HG03378 (cell line): Measurements from ENCODE around the gene CTDNEP1.

ENCODE experiments used
- ATAC-seq: cut with Tn5 transposase; IDR thresholded peaks from one replicate; pipeline ENCODE4 v1.9.1; 2021; ENCODE audit warnings: mild to moderate bottlenecking, moderate library complexity; ENCODE audit not compliant: unreplicated experiment

The CTDNEP1 gene

GRCh38 chr17:7232114-7232513 lies 19.4 kb downstream of the CTDNEP1 start:
- ATAC-seq: no peak

GRCh38 chr17:7229504-7229903 lies 22.0 kb downstream of the CTDNEP1 start:
- ATAC-seq: no peak

DNA sequence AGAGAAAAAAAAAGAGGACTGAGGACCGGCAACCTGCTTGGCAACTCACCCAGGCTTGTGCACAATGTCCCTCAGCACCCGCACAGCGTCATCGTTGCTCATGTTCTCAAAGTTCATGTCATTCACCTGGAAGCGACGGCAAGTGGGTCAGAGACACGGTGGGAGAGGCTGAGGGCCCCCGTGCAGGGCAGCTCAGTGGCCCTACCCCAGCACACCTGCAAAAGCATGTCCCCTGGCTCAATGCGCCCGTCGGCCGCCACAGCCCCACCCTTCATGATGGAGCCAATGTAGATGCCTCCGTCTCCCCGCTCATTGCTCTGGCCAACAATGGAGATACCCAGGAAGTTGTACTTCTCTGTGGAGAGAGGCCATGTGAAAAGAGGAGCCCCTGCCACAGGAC lies 22.6 kb downstream of the CTDNEP1 start:
- no peak for ATAC-seq

GRCh38 chr17:7226721-7227710 lies 24.5 kb downstream of the CTDNEP1 start:
- no peak for ATAC-seq

DNA sequence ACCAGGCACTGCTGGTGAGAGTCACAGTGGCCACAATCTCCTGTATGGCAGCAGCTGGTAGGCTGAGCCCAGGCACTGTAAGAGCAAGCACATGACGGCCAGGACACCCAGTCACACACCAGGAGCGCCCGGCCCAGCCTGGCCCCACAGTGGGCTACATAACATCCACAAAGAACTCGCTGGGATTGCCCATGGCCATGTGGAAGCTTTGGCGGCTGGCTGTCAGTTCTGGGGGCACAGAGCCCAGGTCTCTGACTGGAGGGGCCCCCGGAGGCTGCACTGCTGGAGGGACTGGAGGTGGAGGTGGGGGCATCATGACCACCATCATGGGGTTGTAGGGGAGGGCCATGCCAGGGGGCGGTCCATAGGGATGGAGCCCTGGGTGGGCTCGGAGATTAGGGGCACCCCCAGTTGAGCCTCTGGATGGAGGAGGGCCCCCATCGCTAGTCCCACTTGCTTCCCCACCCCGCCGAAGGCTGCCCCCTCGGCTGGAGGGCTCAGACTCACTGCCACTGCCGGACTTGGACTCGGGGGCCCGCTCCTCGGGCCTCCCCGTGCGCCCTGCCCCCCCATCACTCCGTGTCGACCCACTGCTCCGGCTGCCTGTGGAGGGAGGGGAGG lies 25.7 kb downstream of the CTDNEP1 start:
- ATAC-seq: no peak

GRCh38 chr17:7224661-7225111 lies 26.8 kb downstream of the CTDNEP1 start:
- ATAC-seq: no peak

- ATAC-seq: no peak
Measured at GRCh38 chr17:7224110-7224509, 27.4 kb downstream of the CTDNEP1 start.

DNA sequence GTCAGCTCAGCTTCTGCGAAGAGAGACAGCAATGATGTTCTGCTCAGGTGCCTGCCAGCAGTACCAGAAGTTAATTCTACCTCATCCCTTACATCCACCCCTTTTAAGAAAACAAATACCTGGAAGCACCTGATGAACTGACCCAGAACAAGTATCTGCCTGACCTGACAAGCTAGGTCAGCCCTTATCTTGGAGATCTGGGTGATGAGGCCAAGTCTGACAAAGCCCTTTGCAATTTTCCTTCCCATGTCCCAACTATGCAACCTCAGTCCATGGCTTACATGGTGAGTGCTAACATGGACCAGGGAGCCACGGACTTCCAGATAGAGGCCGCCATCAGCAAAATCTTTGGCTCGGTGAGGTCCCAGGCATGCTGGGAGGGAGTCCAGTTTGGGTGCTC lies 28.2 kb downstream of the CTDNEP1 start:
- ATAC-seq: no peak

DNA sequence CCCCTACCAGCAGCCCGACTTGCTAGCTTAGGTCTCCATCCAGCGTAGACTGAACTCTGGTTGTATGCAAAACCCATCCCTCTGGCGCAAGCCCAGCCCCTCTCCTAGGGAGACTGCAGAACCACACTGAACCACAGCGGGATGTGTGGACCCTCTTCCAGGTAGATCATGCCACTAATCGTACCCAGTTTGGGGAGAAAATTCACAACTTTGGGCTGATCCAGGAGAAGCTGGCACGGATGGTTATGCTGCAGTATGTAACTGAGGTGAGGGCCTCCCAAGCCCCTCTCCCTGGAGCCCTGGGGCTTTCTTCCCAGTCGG lies 28.6 kb downstream of the CTDNEP1 start:
- no peak for ATAC-seq

GRCh38 chr17:7222093-7222971 lies 29.2 kb downstream of the CTDNEP1 start:
- ATAC-seq: no peak

DNA sequence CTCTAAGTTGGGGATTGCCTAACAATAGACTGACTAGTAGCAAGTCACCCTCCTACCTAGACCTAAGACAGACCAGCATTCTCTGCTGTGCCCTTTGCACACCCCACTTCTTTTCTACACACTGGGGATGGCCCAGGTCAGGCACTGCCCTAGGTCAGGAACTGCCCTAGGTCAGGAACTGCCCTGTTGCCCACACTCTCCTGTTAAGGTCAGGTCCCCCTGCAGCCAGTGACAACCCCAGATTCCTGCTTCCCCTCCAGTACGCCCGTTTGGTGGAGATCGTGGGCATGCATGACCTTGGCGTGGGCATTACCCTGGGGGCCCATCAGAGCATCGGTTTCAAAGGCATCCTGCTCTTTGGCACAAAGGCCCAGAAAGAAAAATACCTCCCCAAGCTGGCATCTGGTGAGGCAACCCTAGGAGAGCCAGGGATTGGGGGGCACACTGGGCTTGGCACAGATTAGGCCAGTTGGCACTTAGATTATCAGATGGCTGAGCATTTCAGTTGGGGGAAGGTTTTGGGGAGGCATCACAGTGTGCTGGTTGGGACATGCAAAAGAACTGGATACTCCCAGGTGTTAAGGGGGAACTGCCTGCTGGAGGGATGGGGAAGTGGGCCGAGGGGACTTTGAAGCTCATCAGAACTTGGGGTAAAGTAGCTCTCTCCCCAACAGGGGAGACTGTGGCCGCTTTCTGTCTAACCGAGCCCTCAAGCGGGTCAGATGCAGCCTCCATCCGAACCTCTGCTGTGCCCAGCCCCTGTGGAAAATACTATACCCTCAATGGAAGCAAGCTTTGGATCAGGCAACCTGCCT lies 30.0 kb downstream of the CTDNEP1 start:
- ATAC-seq: no peak

GRCh38 chr17:7220593-7221277 lies 30.8 kb downstream of the CTDNEP1 start:
- no peak for ATAC-seq

DNA sequence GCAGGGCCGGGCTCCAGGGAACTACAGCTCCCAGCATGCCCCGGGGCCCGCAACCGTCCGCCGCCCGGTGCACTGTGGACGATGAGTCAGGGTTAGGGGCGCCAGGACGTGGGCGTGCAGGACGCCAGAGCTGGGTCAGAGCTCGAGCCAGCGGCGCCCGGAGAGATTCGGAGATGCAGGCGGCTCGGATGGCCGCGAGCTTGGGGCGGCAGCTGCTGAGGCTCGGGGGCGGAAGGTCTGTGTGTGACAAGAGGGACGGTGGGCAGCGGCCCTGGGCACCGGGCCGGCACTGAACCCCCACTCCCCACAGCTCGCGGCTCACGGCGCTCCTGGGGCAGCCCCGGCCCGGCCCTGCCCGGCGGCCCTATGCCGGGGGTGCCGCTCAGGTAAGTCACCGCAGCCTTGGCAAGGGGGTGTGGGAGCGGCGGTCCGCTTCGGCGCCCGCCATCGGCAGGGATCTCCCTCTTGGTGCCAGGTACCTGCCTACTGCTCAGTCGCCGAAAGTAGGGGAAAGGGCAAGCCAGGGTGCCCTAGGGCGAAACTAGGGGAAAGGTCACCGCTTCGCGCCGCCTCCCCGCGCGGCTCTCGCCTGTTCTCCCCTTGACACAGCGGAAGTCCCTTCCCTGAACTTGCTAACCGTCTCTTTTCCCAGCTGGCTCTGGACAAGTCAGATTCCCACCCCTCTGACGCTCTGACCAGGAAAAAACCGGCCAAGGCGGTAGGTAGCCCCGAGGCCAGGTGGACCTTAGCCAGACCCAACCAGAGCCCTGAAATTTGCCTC lies 31.5 kb downstream of the CTDNEP1 start, which contains the start of the genes ACADVL and DLG4:
TSS of gene ACADVL (plus strand) at position 127 of the 781 bp plus-strand sequence. CDS start at position 174, 47 bp downstream.
TSS of gene DLG4 (minus strand) at position 25 of the 781 bp plus-strand sequence.
- ATAC-seq: no peak

GRCh38 chr17:7219229-7219811 lies 32.2 kb downstream of the CTDNEP1 start:
- ATAC-seq: no peak

GRCh38 chr17:7218758-7219157 lies 32.8 kb downstream of the CTDNEP1 start:
- no peak for ATAC-seq

GRCh38 chr17:7218166-7218565 lies 33.4 kb downstream of the CTDNEP1 start:
- no peak for ATAC-seq

DNA sequence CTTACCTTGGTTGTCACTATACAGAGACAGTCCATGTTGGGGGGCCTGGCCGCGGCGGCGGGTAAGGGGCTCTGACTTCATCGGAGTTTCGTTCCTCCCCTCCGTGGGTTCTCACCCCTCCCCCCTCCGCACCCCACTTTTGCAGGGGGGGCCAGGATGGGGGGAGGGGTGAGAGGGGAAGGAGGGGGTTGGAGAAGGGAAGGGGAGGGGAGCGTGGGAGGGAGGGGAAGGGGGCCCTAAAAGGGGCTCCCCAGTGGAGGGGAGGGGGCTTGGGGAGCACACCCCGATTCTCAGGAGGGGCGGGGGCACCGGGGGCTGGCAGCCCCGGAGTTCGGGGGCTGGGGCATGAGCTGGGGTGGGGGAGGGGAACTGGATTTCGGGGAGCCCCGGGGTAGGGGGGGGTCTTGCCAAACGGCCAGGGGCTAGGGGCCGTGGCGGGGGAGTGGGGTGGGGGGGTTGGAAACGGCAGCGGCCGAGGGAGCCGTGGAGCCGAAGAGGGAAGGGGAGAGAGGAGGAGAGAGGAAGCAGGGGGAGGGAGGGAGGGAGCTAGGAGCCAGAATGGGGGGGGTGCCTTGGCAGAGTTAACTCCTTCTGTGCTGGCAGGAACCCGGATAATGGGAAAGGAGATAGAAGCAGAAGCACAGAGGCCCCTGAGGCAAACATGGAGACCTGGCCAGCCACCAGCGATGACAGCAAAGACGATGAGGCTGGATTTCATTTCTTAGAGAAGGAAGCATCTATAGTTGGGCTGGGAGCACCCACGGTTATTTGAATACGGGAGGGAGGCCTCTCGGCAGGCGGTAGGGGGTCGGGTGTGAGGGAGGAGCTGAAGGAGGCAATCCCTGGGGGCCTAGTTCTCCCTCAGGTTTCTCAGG lies 34.2 kb downstream of the CTDNEP1 start:
- ATAC-seq: no peak
